Astrocyte of the spinal cord (primary cell): ENCODE measurements around the gene TESMIN.

Experiments used
- DNase-seq: peaks from one replicate; pipeline ENCODE4 v3.0.0; 2011; ENCODE audit warnings: low read depth, low spot score
- H3K4me3 ChIP-seq: 2 replicates; pipeline ENCODE4 v1.5.1; 2011; ENCODE audit warnings: low read depth, mild to moderate bottlenecking, low read length, moderate library complexity
- CTCF ChIP-seq: IDR thresholded peaks from 2 replicates; pipeline ENCODE4 v1.5.1; 2012; ENCODE audit warnings: low read depth, mild to moderate bottlenecking, low read length, inconsistent platforms
- in situ Hi-C: cut with HindIII; loops from 2 replicates; pipeline ENCODE4 v1.10.0; 2017; ENCODE audit warnings: low sequenced_read_pairs

Gene TESMIN

GRCh38 chr11:68756171-68756766 is 4.9 kb upstream of the TESMIN start:
- no peak for DNase-seq
- in situ Hi-C loops, result no loop called here
- no peak overlapping the region for H3K4me3 ChIP-seq
- TF ChIP-seq CTCF, result no peak

GRCh38 chr11:68753300-68753699 is 2.0 kb upstream of the TESMIN start:
- in situ Hi-C loops, result no loop called here
- TF ChIP-seq CTCF, result no peak
- no peak overlapping the region for H3K4me3 ChIP-seq
- DNase-seq, result no peak

- no peak for TF ChIP-seq CTCF
- in situ Hi-C loops, result no loop called here
- H3K4me3 ChIP-seq, result peak overlapping the region; percentile 8
- DNase-seq, result no peak
Observed at GRCh38 chr11:68751004-68751325, 355 bp downstream of the TESMIN start.

GRCh38 chr11:68750195-68751003 is 921 bp downstream of the TESMIN start:
- no peak for TF ChIP-seq CTCF
- DNase-seq, result no peak
- in situ Hi-C loops, result no loop called here

GRCh38 chr11:68749229-68750123 is 1.8 kb downstream of the TESMIN start:
- H3K4me3 ChIP-seq, result no peak overlapping the region
- no peak for TF ChIP-seq CTCF
- in situ Hi-C loops, result no loop called here
- DNase-seq, result peak; percentile 32

More at GRCh38 chr11:68750195-68751003, 921 bp downstream of the TESMIN start:
- H3K4me3 ChIP-seq, result no peak overlapping the region

GRCh38 chr11:68748061-68748460 is 3.3 kb downstream of the TESMIN start:
- in situ Hi-C loops, result no loop called here
- DNase-seq, result no peak
- TF ChIP-seq CTCF, result no peak
- no peak overlapping the region for H3K4me3 ChIP-seq
